CD4-positive, alpha-beta T cell treated with Interleukin-21 for 1 hour (primary cell): ENCODE data around the gene CAMTA2.
"Not testable (repeated sequence)": the region's sequence is repeated elsewhere in the genome, so short reads cannot be mapped to it uniquely, and the experiment has no call there.

Source experiments
- DNase-seq: peaks from one replicate; pipeline ENCODE4 v3.0.0-alpha.2; 2020

Gene CAMTA2

GRCh38 chr17:4926577-4927335, 60.7 kb downstream of the CAMTA2 start:
- DNase-seq, result not testable (repeated sequence)

- no peak for DNase-seq
Observed at GRCh38 chr17:4921320-4921719, 66.2 kb downstream of the CAMTA2 start.

GRCh38 chr17:4920351-4921048, 67.0 kb downstream of the CAMTA2 start:
- no peak for DNase-seq

- no peak for DNase-seq
Observed at GRCh38 chr17:4919511-4920047, 67.9 kb downstream of the CAMTA2 start.
